ENCODE results near the gene CEP131.

CEP131 gene

GRCh38 chr17:81223762-81224130, 981 bp upstream of the CEP131 start:
- no peak for DNase-seq (ENCODE audit: low read depth in 3 of 3)

DNA sequence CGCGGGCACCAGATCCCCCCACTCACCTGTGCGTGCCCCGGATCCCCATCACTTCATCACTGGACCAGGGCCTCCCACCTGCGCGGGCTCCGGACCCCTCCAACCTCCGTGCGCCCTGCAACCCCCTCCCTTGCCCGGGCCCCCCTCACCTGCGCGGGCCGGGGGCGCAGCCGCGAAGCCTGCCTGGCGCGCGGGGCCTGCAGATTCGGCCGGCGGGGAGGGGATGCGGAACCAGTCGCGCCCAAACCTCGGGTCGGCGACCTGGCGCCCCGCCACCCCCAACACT, 202 bp downstream of the CEP131 start:
- DNase-seq (ENCODE audit: low read depth in 3 of 3), result no peak

- DNase-seq (ENCODE audit: low read depth in 3 of 3), result no peak
Observed at GRCh38 chr17:81221842-81222619, 734 bp downstream of the CEP131 start.

DNA sequence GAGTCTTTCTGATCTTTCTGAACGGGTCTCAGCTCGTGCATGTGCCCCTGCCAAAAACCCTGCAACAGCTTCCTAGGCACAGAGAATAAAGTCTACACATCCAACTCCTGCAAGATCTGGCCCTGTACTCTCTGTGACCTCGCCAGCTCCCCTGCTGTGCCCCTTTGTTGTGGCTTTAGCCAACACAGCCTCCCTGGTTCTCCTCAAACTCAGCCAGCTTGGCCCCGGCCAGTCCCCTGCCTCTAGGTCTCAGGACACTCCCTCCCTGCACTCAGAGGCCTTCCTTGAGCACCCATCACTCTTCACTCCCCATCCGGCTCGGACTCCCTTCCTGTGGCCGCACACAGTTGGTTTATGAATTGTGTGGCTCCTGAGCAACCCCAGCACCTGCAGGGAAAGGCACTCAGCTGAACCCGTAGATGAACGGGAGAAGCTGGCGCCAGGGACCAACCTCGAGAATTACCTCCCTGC, 1.4 kb downstream of the CEP131 start:
- DNase-seq (ENCODE audit: low read depth in 3 of 3), result no peak

GRCh38 chr17:81219476-81220180, 3.1 kb downstream of the CEP131 start:
- no peak for DNase-seq (ENCODE audit: low read depth in 3 of 3)

- DNase-seq (ENCODE audit: low read depth in 3 of 3), result no peak
Observed at GRCh38 chr17:81218991-81219390, 3.8 kb downstream of the CEP131 start.

GRCh38 chr17:81218459-81218858, 4.3 kb downstream of the CEP131 start:
- no peak for DNase-seq (ENCODE audit: low read depth in 3 of 3)

GRCh38 chr17:81217491-81217890, 5.3 kb downstream of the CEP131 start:
- no peak for DNase-seq (ENCODE audit: low read depth in 3 of 3)

GRCh38 chr17:81213978-81214377, 8.8 kb downstream of the CEP131 start:
- DNase-seq (ENCODE audit: low read depth in 3 of 3), result no peak

DNA sequence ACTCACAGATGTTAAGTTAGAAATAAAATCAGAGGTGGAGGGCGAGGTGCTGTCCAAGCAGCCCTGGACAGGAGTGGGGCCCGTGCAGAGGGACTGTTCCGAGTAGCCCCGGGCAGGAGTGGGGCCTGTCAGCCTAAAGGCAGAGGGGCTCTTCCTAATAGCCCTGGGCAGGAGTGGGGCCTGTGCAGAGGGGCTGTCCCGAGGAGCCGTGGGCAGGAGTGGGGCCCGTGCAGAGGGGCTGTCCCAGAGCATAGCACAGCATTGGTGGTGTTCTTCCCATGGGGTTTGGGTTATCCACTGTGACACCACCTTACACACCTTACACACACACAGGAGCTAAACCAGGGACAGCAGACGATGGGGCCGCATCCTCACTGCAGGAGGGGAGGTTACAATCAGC, 10.4 kb downstream of the CEP131 start:
- no peak for DNase-seq (ENCODE audit: low read depth in 3 of 3)

DNA sequence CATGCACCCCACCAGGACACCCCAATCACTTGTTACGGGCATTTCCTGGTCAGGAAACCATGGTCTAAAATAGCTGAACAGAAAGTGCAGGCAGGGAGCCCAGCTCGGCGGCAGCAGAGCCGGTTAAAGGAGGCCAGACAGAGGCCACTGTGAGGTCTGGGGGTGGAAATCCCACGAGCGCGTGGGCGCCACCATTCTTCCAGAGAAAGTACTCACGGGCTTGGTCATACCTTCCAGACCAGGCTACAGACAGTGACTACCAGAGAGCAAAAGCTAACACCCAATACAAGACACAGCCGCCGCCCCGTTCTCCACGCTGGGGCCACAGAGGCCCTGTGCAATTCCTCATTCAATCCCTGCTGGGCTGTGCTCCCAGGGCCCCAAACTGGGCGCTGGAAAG, 11.9 kb downstream of the CEP131 start:
- DNase-seq (ENCODE audit: low read depth in 3 of 3), result no peak

DNA sequence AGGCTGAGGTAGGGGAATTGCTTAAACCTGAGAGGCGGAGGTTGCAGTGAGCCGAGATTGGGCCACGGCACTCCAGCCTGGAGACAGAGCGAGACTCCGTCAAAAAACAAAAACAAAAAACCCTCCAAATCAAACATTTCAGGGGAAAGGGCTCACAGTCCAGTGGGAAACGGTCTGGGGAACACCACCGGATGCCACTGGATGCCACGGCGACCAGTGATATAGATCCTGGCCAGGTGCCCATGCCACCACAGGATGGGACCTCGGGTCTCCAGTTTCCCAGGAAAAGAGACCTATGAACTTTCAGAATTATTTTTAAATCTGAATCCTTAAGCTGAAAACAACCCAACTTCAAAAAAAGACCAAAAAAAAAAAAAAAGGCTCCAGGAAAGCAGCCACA, 12.3 kb downstream of the CEP131 start:
- no peak for DNase-seq (ENCODE audit: low read depth in 3 of 3)

GRCh38 chr17:81209141-81209540, 13.6 kb downstream of the CEP131 start:
- no peak for DNase-seq (ENCODE audit: low read depth in 3 of 3)

DNA sequence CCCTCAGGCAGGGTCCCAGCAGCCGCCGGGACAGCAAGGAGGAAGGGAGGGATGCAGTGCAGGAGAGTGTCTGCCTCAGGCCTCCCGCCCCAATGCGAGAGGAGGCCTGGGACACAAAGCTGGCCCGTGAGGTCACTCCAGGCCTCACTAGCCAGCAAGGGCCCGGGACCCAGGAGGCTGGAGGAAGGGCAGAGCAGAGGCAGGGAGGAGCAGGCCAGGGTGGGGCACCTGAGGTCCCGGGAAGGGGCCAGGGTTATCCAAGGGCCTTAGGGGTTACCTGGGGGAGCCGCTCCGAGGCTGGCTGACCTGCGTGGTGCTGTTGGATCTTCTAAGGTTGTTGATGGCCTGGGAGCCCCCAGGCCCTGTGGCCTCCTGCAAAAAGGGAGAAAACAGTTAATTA, 14.1 kb downstream of the CEP131 start:
- no peak for DNase-seq (ENCODE audit: low read depth in 3 of 3)

- no peak for DNase-seq (ENCODE audit: low read depth in 3 of 3)
Observed at GRCh38 chr17:81207610-81208581, 14.9 kb downstream of the CEP131 start.

- DNase-seq (ENCODE audit: low read depth in 3 of 3), result no peak
Observed at GRCh38 chr17:81206657-81207056, 16.1 kb downstream of the CEP131 start.

GRCh38 chr17:81206166-81206565, 16.6 kb downstream of the CEP131 start:
- DNase-seq (ENCODE audit: low read depth in 3 of 3), result no peak

DNA sequence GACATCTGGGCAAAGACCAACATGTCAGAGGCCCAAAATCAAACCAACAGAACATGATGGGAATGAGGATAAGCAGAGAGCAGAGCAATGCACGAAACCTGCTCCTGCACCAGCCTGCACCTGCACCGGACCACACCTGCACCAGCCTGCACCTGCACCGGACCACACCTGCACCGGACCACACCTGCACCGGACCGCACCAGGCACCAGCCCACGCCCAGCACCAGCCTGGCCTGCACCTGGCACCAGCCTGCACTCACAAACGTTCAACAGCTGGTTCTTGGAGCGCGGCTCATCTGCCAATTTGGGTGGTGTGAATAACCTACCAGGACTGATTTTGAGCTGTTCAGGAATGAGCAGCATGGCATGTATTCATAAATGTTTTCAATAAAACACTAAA, 18.2 kb downstream of the CEP131 start:
- no peak for DNase-seq (ENCODE audit: low read depth in 3 of 3)

GRCh38 chr17:81203136-81203535, 19.6 kb downstream of the CEP131 start:
- DNase-seq (ENCODE audit: low read depth in 3 of 3), result no peak

- no peak for DNase-seq (ENCODE audit: low read depth in 3 of 3)
Observed at GRCh38 chr17:81202318-81202717, 20.4 kb downstream of the CEP131 start.

DNA sequence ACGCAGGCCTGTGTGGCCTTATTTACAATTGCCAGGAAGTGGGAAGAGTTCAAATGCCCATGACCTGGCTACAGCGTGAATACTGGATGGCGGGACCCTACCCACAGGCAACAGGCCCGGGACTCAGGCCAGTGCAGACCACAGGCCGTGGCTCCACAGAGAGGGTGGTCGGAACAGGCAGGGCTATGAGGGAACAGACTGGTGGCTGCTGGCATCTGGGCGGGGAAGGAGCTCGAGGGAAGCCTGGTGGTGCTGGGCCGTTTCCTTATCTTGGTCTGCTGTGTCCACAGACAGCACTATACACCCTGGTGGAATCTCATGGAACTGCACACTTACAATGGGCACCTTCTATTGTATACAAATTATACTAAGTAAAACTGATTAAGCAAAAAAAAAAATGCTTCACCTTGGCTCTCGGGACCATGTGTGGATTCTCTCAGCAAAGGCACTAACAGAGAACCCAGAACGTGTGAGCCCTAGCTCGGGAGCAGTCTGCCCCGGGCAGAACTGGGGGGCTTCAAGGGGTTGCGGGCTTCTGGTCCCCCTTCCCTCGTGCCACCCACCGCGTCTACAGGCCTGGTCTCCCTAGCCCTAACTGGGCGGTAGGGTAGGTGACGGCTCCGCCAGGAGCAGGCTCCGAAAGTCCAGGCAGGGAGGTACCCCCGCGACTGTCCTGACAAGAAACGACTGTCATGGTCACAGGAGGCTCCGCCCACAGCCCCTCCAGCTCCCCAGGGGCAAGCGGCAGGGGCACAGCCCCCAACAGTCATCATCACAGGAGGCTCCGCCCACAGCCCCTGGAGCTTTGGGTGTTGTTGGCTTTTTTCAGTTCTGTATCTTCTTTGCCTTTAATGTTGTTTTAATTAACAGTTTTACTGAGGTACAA, 21.8 kb downstream of the CEP131 start:
- no peak for DNase-seq (ENCODE audit: low read depth in 3 of 3)

Data from stimulated activated CD4-positive, alpha-beta T cell treated with anti-CD3 and anti-CD28 coated beads, TNF-alpha, amount 100 ng/mL, for 4 hours (primary cell).